ENCODE results near the gene C10orf71. TPM values are rescaled to one million over a fixed set of nuclear protein-coding genes. Genes with fewer than 3 reads are reported as not detected.

The C10orf71 gene
- total and polyA plus RNA-seq, 3 donors from 2014 or later, result 0.08 to 0.79 (median 0.12) TPM

- no peak for DNase-seq
- no peak overlapping the region for H3K4me3 ChIP-seq
- H3K27ac ChIP-seq, result no peak overlapping the region
- no peaks in the 10 kb centered on the region for H3K27me3 ChIP-seq
- WGBS, 2 donors, result 75 to 89% methylated on average over 2 of the region's 2 CpGs
- TF ChIP-seq CTCF (IDR thresholded peaks at IDR 0.05), result no peak
- TF ChIP-seq POLR2A (IDR thresholded peaks at IDR 0.05), result no peak
- H3K9me3 ChIP-seq, result no peaks in the 10 kb centered on the region
- no peaks in the 10 kb centered on the region for H3K4me1 ChIP-seq
- intact Hi-C loops (cut with DNase I; ENCODE audit: low total_unique reads), result no loop called here
- no peaks in the 10 kb centered on the region for H3K36me3 ChIP-seq (ENCODE audit: low read depth, missing control alignments)
Measured at GRCh38 chr10:49344840-49345239, 45.9 kb downstream of the C10orf71 start.

- TF ChIP-seq CTCF (IDR thresholded peaks at IDR 0.05), result no peak
- no peak for TF ChIP-seq POLR2A (IDR thresholded peaks at IDR 0.05)
- Histone ChIP-seq H3K4me1 (no peaks in the 10 kb centered on the region), H3K9me3 (no peaks in the 10 kb centered on the region), H3K27ac (no peak overlapping the region), H3K4me3 (no peak overlapping the region), H3K36me3 (ENCODE audit: low read depth, missing control alignments) (no peaks in the 10 kb centered on the region), H3K27me3 (no peaks in the 10 kb centered on the region)
- WGBS, 2 donors, result 93 to 96% methylated on average over 4 of the region's 4 CpGs
- no peak for DNase-seq
- intact Hi-C loops (cut with DNase I; ENCODE audit: low total_unique reads), result no loop called here
Measured at GRCh38 chr10:49347342-49347741, 48.4 kb downstream of the C10orf71 start.

GRCh38 chr10:49347827-49348226 is 48.9 kb downstream of the C10orf71 start:
- DNase-seq, result no peak
- H3K4me1 ChIP-seq, result no peaks in the 10 kb centered on the region
- 74 to 88% methylated on average over 3 of the region's 3 CpGs for WGBS, 2 donors
- H3K27ac ChIP-seq, result no peak overlapping the region
- H3K4me3 ChIP-seq, result no peak overlapping the region
- no peaks in the 10 kb centered on the region for H3K9me3 ChIP-seq
- H3K36me3 ChIP-seq (ENCODE audit: low read depth, missing control alignments), result no peaks in the 10 kb centered on the region
- TF ChIP-seq POLR2A (IDR thresholded peaks at IDR 0.05), result no peak
- TF ChIP-seq CTCF (IDR thresholded peaks at IDR 0.05), result no peak
- intact Hi-C loops (cut with DNase I; ENCODE audit: low total_unique reads), result no loop called here
- no peaks in the 10 kb centered on the region for H3K27me3 ChIP-seq

GRCh38 chr10:49348593-49348992 is 49.6 kb downstream of the C10orf71 start:
- 74 to 76% methylated on average over 2 of the region's 2 CpGs for WGBS, 2 donors
- H3K4me3 ChIP-seq, result no peak overlapping the region
- intact Hi-C loops (cut with DNase I; ENCODE audit: low total_unique reads), result no loop called here
- no peak for DNase-seq
- no peaks in the 10 kb centered on the region for H3K9me3 ChIP-seq
- H3K27ac ChIP-seq, result no peak overlapping the region
- no peaks in the 10 kb centered on the region for H3K27me3 ChIP-seq
- TF ChIP-seq POLR2A (IDR thresholded peaks at IDR 0.05) (no peak), CTCF (IDR thresholded peaks at IDR 0.05) (no peak)
- no peaks in the 10 kb centered on the region for H3K4me1 ChIP-seq
- H3K36me3 ChIP-seq (ENCODE audit: low read depth, missing control alignments), result no peaks in the 10 kb centered on the region

- no peak for DNase-seq
- Histone ChIP-seq H3K27me3 (no peaks in the 10 kb centered on the region), H3K36me3 (ENCODE audit: low read depth, missing control alignments) (no peaks in the 10 kb centered on the region), H3K4me1 (no peaks in the 10 kb centered on the region), H3K9me3 (no peaks in the 10 kb centered on the region), H3K4me3 (no peak overlapping the region), H3K27ac (no peak overlapping the region)
- 94% methylated on average over 4 of the region's 4 CpGs for WGBS, 2 donors
- TF ChIP-seq POLR2A (IDR thresholded peaks at IDR 0.05), result no peak
- TF ChIP-seq CTCF (IDR thresholded peaks at IDR 0.05), result no peak
- intact Hi-C loops (cut with DNase I; ENCODE audit: low total_unique reads), result no loop called here
Measured at GRCh38 chr10:49349390-49349789, 50.4 kb downstream of the C10orf71 start.

All from testis (tissue), 3 donors.